ENCODE measurements around the gene ZZZ3.
"Not testable (repeated sequence)": the region's sequence is repeated elsewhere in the genome, so short reads cannot be mapped to it uniquely, and the experiment has no call there.

ZZZ3 gene

GRCh38 chr1:77671836-77672235 lies 10.6 kb downstream of the ZZZ3 start:
- H3K4me3 ChIP-seq (ENCODE audit: low read depth, low read length): no peak overlapping the region

- no peak overlapping the region for H3K4me3 ChIP-seq (ENCODE audit: low read depth, low read length)
These were observed 12.1 kb downstream of the ZZZ3 start for GRCh38 chr1:77670330-77670729.

DNA sequence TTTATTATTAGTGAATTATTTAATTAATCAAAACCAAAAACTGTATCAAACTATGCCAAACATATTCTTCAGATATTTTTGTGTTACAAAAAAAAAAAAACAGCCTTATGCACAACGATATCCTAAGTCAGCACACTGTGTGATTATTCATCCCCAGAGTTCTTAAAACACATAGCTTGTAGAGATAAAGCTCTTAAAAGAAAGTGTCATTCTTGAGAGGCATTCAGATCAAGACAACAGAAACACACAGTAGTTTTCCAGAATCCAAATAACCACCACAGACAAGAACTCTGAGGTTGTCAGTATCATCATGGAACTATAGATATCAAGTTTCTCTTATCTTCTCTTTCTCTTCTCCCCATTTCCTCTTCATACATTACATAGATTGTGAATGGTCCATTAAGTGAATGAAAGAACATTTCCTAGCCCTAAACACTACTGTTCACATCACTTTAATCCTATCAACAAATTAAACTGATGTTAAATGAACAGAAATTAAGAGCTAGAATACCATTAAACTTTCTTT lies 13.5 kb downstream of the ZZZ3 start:
- no peak overlapping the region for H3K4me3 ChIP-seq (ENCODE audit: low read depth, low read length)

DNA sequence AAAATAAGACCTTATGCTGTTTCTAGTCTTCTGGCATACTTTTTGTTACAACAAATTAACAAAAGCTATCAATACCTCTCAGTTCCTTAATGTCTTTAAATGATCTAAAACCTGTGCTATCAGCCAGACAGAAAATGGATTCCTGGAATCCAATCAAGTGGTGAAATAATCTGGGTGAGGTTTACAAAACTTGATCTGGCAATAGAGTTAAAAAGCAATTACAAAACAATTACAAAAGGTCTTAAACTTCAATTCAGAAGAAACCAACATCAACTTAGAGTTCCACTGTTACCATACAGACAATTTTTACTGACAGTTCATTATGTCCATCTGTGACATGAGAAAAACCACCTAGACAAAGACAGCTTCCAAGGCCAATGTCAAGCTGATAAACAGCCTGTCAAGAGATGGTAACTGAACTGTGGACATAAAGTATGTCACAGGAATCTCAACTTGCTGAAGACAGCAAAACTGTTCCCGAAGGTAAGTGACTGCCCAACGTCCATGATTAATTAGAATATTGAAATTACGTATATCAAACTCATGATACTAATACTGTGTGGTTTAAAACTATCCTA lies 17.4 kb downstream of the ZZZ3 start:
- H3K4me3 ChIP-seq (ENCODE audit: low read depth, low read length): no peak overlapping the region

DNA sequence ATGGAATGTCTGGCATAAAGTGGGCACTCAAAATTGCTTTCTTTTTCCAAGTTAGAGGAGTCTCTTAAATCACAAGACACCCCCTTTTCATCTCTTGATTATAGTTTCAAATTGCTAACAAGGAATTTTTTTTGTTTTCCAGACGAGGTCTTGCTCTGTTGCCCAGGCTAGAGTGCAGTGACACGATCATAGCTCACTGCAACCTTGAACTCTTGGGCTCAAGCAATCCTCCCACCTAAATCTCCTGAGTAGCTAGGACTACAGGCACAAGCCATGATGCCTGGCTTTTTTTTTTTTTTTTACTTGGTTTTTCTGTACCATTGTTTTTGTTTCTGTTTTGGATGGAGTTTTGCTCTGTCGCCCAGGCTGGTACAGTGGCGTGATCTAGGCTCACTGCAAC lies 20.8 kb downstream of the ZZZ3 start:
- no peak overlapping the region for H3K4me3 ChIP-seq (ENCODE audit: low read depth, low read length)

DNA sequence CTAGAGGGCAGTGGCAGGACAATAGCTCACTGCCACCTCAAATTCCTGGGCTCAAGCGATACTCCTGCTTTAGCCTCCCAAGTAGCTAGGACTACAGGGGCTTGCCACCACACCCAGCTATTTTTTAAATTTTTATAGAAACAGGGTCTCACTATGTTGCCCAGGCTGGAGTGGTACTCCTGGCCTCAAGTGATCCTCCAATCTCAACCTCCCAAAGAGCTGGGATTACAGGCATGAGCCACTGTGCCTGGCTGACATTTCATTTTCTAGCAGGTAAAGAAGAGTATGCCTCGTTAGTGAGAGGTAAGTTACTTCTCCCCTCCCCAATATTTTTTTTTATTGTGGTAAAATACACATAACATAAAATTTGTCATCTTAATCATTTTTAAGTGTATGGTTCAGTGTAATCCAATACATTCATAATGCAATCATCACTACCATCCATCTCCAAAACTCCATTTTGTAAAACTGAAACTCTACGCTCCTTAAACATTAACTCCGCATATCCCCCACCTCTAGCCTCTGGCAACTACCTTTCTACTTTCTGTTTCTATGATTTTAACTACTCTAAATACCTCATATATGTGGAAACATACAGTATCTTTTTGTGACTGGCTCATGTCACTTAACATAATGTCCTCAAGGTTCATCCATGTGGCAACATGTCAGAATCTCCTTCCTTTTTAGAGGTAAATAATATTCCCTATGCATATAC lies 22.4 kb downstream of the ZZZ3 start:
- no peak overlapping the region for H3K4me3 ChIP-seq (ENCODE audit: low read depth, low read length)

DNA sequence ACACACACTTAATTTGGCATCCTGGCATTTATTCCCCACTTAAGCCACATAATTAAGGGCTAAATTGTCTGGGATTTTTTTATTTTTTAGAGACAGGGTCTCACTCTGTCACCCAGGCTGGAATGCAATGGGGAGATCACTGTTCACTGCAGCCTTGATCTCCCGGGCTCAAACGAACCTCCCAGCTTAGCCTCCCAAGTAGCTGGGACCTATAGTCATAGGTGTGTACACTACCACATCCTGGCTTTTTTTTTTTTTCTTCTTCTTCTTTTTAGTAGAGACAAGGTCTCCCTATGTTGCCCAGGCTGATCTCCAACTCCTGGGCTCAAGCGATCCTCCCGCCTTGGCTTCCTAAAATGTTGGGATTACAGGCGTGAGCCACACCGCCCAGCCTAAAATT lies 24.2 kb downstream of the ZZZ3 start:
- no peak overlapping the region for H3K4me3 ChIP-seq (ENCODE audit: low read depth, low read length)

- H3K4me3 ChIP-seq (ENCODE audit: low read depth, low read length): no peak overlapping the region
These were observed 27.0 kb downstream of the ZZZ3 start for GRCh38 chr1:77655431-77655974.

DNA sequence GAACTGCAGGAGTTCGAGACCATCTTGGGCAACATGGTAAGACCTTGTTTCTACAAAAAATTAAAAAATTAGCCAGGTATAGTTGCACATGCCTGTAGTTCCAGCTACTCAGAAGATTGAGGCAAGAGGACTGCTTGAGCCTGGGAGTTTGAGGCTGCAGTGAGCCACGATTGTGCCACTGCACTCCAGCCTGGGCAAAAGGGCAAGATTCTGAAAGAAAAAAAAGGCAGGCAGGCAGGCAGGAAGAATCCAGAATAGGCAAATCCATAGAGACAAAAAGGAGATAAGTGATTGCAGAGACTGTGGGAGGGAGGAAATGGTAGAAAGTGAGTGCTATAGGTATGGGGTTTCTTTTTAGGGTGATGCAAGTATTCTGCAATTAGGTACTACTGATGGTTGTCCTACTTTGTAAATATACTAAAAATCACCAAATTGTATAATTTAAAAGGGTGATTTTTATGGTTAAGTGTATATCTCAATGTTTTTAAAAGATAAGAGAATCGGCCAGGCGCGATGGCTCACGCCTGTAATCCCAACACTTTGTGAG lies 29.4 kb downstream of the ZZZ3 start:
- no peak overlapping the region for H3K4me3 ChIP-seq (ENCODE audit: low read depth, low read length)

DNA sequence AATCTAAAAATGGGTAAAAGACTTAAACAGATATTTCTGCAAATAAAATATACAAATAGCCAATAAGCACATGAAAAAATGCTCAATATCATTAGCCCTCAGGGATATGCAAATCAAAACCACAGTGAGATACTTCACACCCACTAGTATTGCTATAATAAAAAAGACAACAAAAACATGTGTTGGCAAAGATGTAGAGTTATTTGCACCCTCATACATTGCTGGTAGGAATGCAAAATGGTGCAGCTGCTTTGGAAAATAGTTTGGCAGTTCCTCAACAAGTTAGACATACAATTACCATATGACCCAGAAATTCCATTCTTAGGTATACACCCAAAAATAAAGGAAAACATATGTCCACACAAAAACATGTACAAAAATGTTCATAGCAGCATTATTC lies 30.2 kb downstream of the ZZZ3 start:
- H3K4me3 ChIP-seq (ENCODE audit: low read depth, low read length): no peak overlapping the region

DNA sequence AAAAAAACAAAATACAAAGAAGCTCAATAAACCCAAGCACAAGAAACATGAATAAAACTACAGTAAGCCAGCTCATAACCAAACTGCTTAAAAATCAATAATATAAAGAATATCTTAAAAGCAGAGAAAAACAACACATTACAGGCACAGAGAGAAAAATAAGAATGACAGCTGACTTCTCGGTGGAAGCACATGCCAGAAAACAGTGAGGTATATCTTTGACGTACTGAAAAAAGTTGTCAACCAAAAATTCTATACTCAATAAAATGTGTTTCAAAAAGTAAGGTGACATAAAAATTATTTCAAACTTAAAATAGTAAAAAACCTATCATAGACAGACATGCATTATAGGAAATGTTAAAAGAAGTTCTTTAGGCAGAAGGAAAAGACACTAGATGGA lies 33.3 kb downstream of the ZZZ3 start:
- H3K4me3 ChIP-seq (ENCODE audit: low read depth, low read length): no peak overlapping the region

DNA sequence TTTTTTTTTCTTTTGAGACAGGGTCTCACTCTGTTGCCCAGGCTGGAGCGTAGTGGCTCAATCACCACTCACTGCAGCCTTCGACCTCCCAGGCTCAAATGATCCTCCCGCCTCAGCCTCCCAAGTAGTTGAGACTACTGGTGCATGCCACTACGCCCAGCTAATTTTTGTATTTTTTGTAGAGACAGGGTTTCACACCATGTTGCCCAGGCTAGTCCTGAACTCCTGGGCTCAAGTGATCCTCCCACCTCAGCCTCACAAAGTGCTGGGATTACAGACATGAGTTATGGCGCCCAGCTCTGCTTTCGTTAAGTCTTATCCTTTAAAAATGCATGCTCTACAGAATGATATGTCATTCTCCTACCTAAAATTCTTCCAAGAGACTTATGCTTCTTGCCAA lies 36.2 kb downstream of the ZZZ3 start:
- not testable (repeated sequence) for H3K4me3 ChIP-seq (ENCODE audit: low read depth, low read length)

DNA sequence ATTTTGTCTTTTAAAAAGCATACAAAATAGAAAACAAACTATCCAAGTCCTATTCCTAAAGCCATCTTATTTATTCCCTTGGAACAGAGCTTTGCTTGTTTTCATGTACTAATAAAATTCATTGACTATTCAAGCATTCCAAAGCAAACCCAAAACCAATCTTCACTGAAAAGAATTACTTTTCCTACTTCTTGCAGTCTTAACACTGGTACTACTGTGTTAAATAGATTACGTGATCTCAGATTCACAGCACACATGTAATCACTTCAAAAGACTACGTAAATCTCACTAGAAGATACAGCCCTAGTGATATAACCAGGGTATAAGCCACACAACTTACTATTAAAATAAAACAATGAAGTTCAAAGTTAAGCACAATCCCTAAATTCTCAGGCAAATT lies 39.0 kb downstream of the ZZZ3 start:
- H3K4me3 ChIP-seq (ENCODE audit: low read depth, low read length): no peak overlapping the region

DNA sequence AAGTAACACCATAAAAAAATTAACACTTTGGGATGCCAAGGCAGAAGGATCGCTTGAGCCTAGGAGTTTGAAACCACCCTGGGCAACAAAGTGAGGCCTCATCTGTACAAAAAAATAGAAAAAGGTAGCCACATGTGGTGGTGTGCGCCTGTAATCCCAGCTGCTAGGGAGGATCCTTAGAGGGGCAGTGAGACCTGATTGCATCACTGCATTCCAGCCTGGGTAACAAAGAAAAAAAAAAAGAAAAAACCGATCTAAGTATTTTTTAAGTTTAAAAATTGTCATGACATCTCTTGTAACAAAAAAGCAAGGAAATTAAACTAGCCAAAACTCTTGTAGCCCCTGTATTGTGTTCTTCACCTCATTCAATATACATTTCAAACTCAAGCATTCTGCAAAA lies 39.5 kb downstream of the ZZZ3 start:
- no peak overlapping the region for H3K4me3 ChIP-seq (ENCODE audit: low read depth, low read length)

DNA sequence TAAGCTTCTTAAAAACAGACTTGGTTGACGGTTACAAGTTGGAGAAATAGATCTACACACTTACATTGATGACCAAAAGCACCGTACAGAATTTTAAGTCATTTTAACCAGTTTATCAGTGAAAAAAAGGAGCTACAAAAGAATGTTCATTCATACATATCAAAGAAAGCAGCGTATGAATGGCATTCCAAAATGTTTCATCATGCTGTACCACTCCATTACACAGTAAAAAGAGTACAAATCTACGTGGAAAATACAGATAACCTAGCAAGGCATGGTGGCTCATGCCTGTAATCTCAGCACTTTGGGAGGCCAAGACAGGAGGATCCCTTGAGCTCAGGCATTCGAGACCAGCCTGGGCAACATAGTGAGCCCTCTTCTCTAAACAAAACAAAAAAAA lies 40.3 kb downstream of the ZZZ3 start:
- H3K4me3 ChIP-seq (ENCODE audit: low read depth, low read length): no peak overlapping the region

DNA sequence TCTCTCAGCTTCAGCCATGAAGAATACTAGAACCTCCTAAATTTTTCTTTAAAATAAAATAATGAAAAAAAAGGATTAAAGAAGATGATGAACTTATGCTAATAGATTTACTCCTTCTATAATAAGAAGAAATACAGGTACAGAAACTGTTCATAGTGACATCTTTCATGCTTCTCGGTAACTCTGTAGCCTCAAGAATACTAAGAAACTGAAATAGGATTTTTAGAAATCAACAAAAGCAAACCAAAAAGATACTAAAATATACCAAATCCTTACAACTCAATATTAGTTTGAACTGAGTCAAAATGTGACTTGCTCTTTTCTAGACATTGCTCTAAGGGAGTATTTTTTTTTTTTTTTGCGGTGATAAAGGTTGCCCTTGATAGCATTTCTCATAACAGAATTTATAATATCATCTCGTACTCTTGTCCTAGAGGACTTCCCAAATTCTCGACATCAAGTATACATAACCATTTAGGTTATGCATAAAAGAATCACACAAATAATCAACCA lies 42.8 kb downstream of the ZZZ3 start:
- no peak overlapping the region for H3K4me3 ChIP-seq (ENCODE audit: low read depth, low read length)

- no peak overlapping the region for H3K4me3 ChIP-seq (ENCODE audit: low read depth, low read length)
These were observed 43.4 kb downstream of the ZZZ3 start for GRCh38 chr1:77639056-77639455.

- no peak overlapping the region for H3K4me3 ChIP-seq (ENCODE audit: low read depth, low read length)
These were observed 45.6 kb downstream of the ZZZ3 start for GRCh38 chr1:77636864-77637263.
